Measurements from ENCODE around the gene SCRT2. TPM values are rescaled to one million over a fixed set of nuclear protein-coding genes. Genes with fewer than 3 reads are reported as not detected.
"Not testable (repeated sequence)": the region's sequence is repeated elsewhere in the genome, so short reads cannot be mapped to it uniquely, and the experiment has no call there.

SCRT2 gene
- total RNA-seq, 1 experiment from 2014 or later, result not detected

DNA sequence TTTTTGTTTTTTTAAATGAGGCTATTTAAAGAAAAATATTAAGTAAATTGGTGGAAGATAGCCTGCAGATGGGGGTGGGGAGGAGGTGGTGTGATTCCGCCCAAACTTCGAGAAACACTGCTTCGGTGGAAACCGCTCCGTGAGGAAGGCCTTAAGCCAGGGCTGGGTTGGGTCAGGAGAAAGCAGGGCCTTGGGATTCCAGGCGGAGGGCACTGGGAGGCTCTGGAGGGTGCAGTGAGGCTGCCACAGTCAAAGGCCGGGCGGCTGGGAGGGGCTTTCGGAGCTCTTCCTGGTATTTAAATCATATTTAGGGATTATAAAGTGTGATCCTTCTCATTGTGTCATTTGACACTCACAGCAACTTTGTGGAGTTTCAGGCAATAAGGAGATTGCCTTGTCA, 22.2 kb upstream of the SCRT2 start:
- intact Hi-C loops (cut with micrococcal nuclease; ENCODE audit: unreplicated experiment), result no loop called here
- POLR2A ChIA-PET, result no interaction called here

DNA sequence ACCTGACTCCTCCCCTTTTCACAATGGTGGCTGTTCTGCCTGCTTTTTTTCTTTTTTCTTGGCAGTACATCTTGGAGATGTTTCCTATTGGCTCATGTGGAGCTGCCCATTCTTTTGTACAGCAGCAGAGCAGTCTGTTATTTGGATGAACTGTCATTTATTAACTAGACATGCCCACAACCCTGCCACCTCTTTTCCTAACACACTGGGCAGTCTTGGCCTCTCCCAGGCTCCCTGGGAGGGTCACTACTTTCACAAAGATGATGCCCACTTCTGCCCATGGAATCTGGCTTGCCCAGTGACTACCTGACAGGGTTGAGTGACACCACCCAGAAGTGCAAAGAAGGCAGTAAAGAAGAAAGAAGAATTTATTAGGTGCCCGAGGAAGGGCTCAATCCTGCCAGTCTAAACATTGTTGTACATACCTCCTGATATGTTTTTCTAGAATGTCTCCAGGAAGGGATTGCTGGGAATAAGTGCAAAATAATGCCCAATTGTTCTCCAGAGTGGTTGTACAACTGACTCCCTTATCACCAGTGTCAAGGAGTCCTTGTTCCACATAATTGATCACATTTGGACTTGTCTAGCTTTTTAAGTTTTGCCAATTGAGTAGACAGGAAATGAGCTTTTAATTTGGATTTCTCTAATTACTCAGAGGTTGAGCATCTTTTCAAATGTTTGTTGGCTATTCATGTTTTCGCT, 19.7 kb upstream of the SCRT2 start:
- H3K9me3 ChIP-seq, result no peaks in the 10 kb centered on the region
- peaks cover 1% of the 10 kb centered on the region; the same call in 1 of the 2 replicates for H3K27me3 ChIP-seq (replicated peaks; ENCODE audit: control insufficient read depth, insufficient read depth, low read length)
- TF ChIP-seq, protein P1, sequence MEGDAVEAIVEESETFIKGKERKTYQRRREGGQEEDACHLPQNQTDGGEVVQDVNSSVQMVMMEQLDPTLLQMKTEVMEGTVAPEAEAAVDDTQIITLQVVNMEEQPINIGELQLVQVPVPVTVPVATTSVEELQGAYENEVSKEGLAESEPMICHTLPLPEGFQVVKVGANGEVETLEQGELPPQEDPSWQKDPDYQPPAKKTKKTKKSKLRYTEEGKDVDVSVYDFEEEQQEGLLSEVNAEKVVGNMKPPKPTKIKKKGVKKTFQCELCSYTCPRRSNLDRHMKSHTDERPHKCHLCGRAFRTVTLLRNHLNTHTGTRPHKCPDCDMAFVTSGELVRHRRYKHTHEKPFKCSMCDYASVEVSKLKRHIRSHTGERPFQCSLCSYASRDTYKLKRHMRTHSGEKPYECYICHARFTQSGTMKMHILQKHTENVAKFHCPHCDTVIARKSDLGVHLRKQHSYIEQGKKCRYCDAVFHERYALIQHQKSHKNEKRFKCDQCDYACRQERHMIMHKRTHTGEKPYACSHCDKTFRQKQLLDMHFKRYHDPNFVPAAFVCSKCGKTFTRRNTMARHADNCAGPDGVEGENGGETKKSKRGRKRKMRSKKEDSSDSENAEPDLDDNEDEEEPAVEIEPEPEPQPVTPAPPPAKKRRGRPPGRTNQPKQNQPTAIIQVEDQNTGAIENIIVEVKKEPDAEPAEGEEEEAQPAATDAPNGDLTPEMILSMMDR (IDR thresholded peaks at IDR 0.05; ENCODE audit: insufficient read depth in 1 of 2, low read depth in 1 of 2, low read length in 1 of 2, severe bottlenecking in 1 of 2, unreplicated experiment in 1 of 2), result no peak
- Mint-ChIP-seq H3K27ac (ENCODE audit: unreplicated experiment) (no peak overlapping the region), H3K27me3 (ENCODE audit: insufficient read depth, unreplicated experiment) (peaks cover 18% of the 10 kb centered on the region), H3K4me1 (ENCODE audit: low read depth, unreplicated experiment) (no peaks in the 10 kb centered on the region), H3K4me3 (ENCODE audit: unreplicated experiment) (no peak overlapping the region), H3K9me3 (ENCODE audit: unreplicated experiment) (no peaks in the 10 kb centered on the region), H3K36me3 (ENCODE audit: insufficient read depth, unreplicated experiment) (no peaks in the 10 kb centered on the region)
- intact Hi-C loops (cut with micrococcal nuclease; ENCODE audit: unreplicated experiment), result no loop called here
- no TSS peak for BruUV-seq (replicated peaks)
- peak in 1 of 2 experiments; percentile 1 for DNase-seq
- POLR2A ChIA-PET, result no interaction called here
- no peak overlapping the region for H3K4me3 ChIP-seq (ENCODE audit: low read depth, low read length)
- H3K36me3 ChIP-seq (ENCODE audit: control insufficient read depth, insufficient read depth, low read length), result no peaks in the 10 kb centered on the region
- CTCF ChIA-PET, result no interaction called here
- no peaks in the 10 kb centered on the region for H3K4me1 ChIP-seq

More for the DNA sequence above, 22.2 kb upstream of the SCRT2 start:
- Histone ChIP-seq H3K4me3 (ENCODE audit: low read depth, low read length) (no peak overlapping the region), H3K36me3 (ENCODE audit: control insufficient read depth, insufficient read depth, low read length) (no peaks in the 10 kb centered on the region), H3K4me1 (no peaks in the 10 kb centered on the region), H3K27me3 (replicated peaks; ENCODE audit: control insufficient read depth, insufficient read depth, low read length) (no peaks in the 10 kb centered on the region; the same call in 1 of the 2 replicates), H3K9me3 (no peaks in the 10 kb centered on the region)
- H3K9me3 Mint-ChIP-seq (ENCODE audit: unreplicated experiment), result no peaks in the 10 kb centered on the region
- H3K4me1 Mint-ChIP-seq (ENCODE audit: low read depth, unreplicated experiment), result no peaks in the 10 kb centered on the region
- H3K4me3 Mint-ChIP-seq (ENCODE audit: unreplicated experiment), result no peak overlapping the region
- peak in 1 of 2 experiments; percentile 13 for DNase-seq
- peaks cover 20% of the 10 kb centered on the region for H3K27me3 Mint-ChIP-seq (ENCODE audit: insufficient read depth, unreplicated experiment)
- H3K27ac Mint-ChIP-seq (ENCODE audit: unreplicated experiment), result no peak overlapping the region
- H3K36me3 Mint-ChIP-seq (ENCODE audit: insufficient read depth, unreplicated experiment), result no peaks in the 10 kb centered on the region
- CTCF ChIA-PET, result no interaction called here
- BruUV-seq (replicated peaks), result no TSS peak
- TF ChIP-seq, protein P1 (IDR thresholded peaks at IDR 0.05; ENCODE audit: insufficient read depth in 1 of 2, low read depth in 1 of 2, low read length in 1 of 2, severe bottlenecking in 1 of 2, unreplicated experiment in 1 of 2), result no peak

DNA sequence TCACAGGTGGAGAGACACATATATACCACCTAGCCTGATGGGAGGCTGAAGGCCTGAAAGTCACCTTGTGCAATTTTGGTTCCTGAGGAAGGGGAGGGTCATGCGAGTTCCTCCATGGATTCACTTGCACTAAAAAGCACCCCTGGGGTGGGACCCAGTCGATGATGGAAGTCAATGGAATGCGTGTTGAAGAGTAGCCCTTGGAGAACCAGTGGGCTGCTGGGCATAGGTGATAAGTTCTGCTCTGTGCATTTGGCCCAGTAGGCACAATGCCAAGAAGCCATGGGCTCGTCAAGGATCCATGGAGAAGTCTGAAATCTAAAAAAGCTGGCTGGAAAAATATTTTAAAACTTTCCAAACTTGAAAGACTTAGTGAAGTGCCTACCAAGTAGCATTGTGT, 18.9 kb upstream of the SCRT2 start:
- no peaks in the 10 kb centered on the region for H3K9me3 Mint-ChIP-seq (ENCODE audit: unreplicated experiment)
- TF ChIP-seq, protein P1 (IDR thresholded peaks at IDR 0.05; ENCODE audit: insufficient read depth in 1 of 2, low read depth in 1 of 2, low read length in 1 of 2, severe bottlenecking in 1 of 2, unreplicated experiment in 1 of 2), result no peak
- peaks cover 17% of the 10 kb centered on the region for H3K27me3 Mint-ChIP-seq (ENCODE audit: insufficient read depth, unreplicated experiment)
- intact Hi-C loops (cut with micrococcal nuclease; ENCODE audit: unreplicated experiment), result no loop called here
- H3K27ac Mint-ChIP-seq (ENCODE audit: unreplicated experiment), result no peak overlapping the region
- Histone ChIP-seq H3K27me3 (replicated peaks; ENCODE audit: control insufficient read depth, insufficient read depth, low read length) (peaks cover 1% of the 10 kb centered on the region; the same call in 1 of the 2 replicates), H3K36me3 (ENCODE audit: control insufficient read depth, insufficient read depth, low read length) (no peaks in the 10 kb centered on the region), H3K4me1 (no peaks in the 10 kb centered on the region), H3K4me3 (ENCODE audit: low read depth, low read length) (no peak overlapping the region), H3K9me3 (peaks cover 4% of the 10 kb centered on the region; the same call in 1 of the 2 replicates)
- POLR2A ChIA-PET, result no interaction called here
- BruUV-seq (replicated peaks), result no TSS peak
- CTCF ChIA-PET, result no interaction called here
- no peak overlapping the region for H3K4me3 Mint-ChIP-seq (ENCODE audit: unreplicated experiment)
- no peaks in the 10 kb centered on the region for H3K36me3 Mint-ChIP-seq (ENCODE audit: insufficient read depth, unreplicated experiment)
- DNase-seq, result peak in 1 of 2 experiments; percentile 14
- no peaks in the 10 kb centered on the region for H3K4me1 Mint-ChIP-seq (ENCODE audit: low read depth, unreplicated experiment)

DNA sequence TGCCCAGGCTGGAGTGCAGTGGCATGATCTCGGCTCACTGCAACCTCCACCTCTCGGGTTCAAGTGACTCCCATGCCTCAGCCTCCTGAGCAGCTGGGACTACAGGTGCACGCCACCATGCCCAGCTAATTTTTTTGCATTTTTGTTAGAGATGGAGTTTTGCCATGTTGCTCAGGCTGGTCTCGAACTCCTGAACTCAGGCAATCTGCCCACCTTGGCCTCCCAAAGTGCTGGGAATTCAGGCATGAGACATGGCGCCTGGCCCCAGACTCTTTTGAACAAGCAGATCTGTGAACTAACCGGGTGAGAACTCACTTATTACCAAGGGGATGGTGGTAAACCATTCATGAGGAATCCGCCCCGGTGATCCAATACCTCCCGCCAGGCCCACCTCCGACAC, 18.2 kb upstream of the SCRT2 start:
- BruUV-seq (replicated peaks); H3K4me3 Mint-ChIP-seq (ENCODE audit: unreplicated experiment); POLR2A ChIA-PET; intact Hi-C loops (cut with micrococcal nuclease; ENCODE audit: unreplicated experiment); CTCF ChIA-PET; H3K36me3 Mint-ChIP-seq (ENCODE audit: insufficient read depth, unreplicated experiment); H3K27ac Mint-ChIP-seq (ENCODE audit: unreplicated experiment); H3K4me1 ChIP-seq; H3K4me1 Mint-ChIP-seq (ENCODE audit: low read depth, unreplicated experiment); H3K36me3 ChIP-seq (ENCODE audit: control insufficient read depth, insufficient read depth, low read length); H3K9me3 Mint-ChIP-seq (ENCODE audit: unreplicated experiment); H3K4me3 ChIP-seq (ENCODE audit: low read depth, low read length); H3K27me3 ChIP-seq (replicated peaks; ENCODE audit: control insufficient read depth, insufficient read depth, low read length); H3K9me3 ChIP-seq: not testable (repeated sequence)
- DNase-seq, result peak in 1 of 2 experiments; percentile 11
- peaks cover 16% of the 10 kb centered on the region for H3K27me3 Mint-ChIP-seq (ENCODE audit: insufficient read depth, unreplicated experiment)

Measured in Caco-2 (cell line).